ENCODE data around the gene DGCR2. TPM values are rescaled to one million over a fixed set of nuclear protein-coding genes. Genes with fewer than 3 reads are reported as not detected.
"Not testable (repeated sequence)": the region's sequence is repeated elsewhere in the genome, so short reads cannot be mapped to it uniquely, and the experiment has no call there.

Gene DGCR2
- total RNA-seq, 6 experiments from 2014 or later, result 19.8 to 31.7 (median 24.7) TPM

DNA sequence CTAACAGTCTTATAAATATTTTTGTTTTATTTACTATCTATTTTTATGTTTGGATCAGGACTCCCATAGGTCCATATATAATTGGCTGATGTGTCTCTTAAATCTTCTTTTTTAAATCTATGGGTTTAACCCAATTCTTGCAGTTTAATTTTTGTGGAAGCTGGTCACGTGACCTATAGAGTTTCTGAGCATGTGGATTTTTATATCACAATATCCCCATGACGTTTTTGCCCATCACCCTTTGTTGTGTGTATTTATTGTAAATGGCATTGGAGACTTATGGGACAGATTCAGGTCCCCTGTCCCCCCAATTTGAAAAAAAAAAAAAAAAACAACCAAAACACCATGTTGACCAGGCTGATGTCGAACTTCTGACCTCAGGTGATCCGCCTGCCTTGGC is 107.3 kb downstream of the DGCR2 start:
- Histone ChIP-seq H3K4me3 (no peak overlapping the region), H3K27ac (no peak overlapping the region), H3K9me3 (no peaks in the 10 kb centered on the region), H3K4me1 (peaks cover 0 to 7% (median 4%) of the 10 kb centered on the region in 4 donors), H3K27me3 (no peaks in the 10 kb centered on the region), H3K36me3 (no peaks in the 10 kb centered on the region)
- WGBS (ENCODE audit: insufficient coverage, low coverage, low lambda C conversion rate, missing lambda C conversion rate), result 65% methylated on average over 4 of the region's 4 CpGs
- ATAC-seq, result no peak
- intact Hi-C loops (cut with DNase I), result no loop called here
- DNase-seq, result no peak
- TF ChIP-seq POLR2A (IDR thresholded peaks at IDR 0.05), result no peak
- no peak for TF ChIP-seq CTCF (IDR thresholded peaks at IDR 0.05)

- intact Hi-C loops (cut with DNase I); H3K4me1 ChIP-seq; H3K27me3 ChIP-seq; DNase-seq; ATAC-seq; H3K27ac ChIP-seq; H3K4me3 ChIP-seq; H3K9me3 ChIP-seq; H3K36me3 ChIP-seq: not testable (repeated sequence)
- WGBS (ENCODE audit: insufficient coverage, low coverage, low lambda C conversion rate, missing lambda C conversion rate), result 78% methylated on average over 11 of the region's 11 CpGs
Measured at GRCh38 chr22:19013881-19014598, 108.2 kb downstream of the DGCR2 start.

GRCh38 chr22:19013411-19013810 is 108.8 kb downstream of the DGCR2 start:
- H3K9me3 ChIP-seq; H3K27me3 ChIP-seq; H3K36me3 ChIP-seq; DNase-seq; H3K4me1 ChIP-seq; ATAC-seq; intact Hi-C loops (cut with DNase I); H3K27ac ChIP-seq; H3K4me3 ChIP-seq: not testable (repeated sequence)
- 98% methylated on average over 7 of the region's 7 CpGs for WGBS (ENCODE audit: insufficient coverage, low coverage, low lambda C conversion rate, missing lambda C conversion rate)

GRCh38 chr22:19012308-19012986 is 109.8 kb downstream of the DGCR2 start:
- no peaks in the 10 kb centered on the region for H3K36me3 ChIP-seq
- no peak for TF ChIP-seq CTCF (IDR thresholded peaks at IDR 0.05)
- ATAC-seq, result peak; percentile 84 to 92 (median 90)

DNA sequence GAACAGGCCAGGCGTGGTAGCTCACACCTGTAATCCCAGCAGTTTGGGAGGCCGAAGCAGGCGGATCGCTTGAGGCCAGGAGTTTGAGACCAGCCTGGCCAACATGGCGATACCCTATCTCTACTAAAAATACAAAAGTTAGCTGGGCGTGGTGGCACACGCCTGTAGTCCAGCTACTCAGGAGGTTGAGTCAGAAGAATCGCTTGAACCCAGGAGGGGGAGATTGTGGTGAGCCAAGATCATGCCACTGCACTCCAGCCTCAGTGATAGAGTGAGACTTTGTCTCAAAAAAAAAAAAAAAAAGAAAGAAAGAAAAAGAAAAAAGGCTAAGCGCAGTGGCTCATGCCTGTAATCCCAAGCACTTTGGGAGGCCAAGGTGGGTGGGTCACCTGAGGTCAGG is 110.6 kb downstream of the DGCR2 start:
- WGBS (ENCODE audit: insufficient coverage, low coverage, low lambda C conversion rate, missing lambda C conversion rate), result 92% methylated on average over 5 of the region's 9 CpGs
- H3K4me1 ChIP-seq; ATAC-seq; DNase-seq; intact Hi-C loops (cut with DNase I); H3K9me3 ChIP-seq; H3K27ac ChIP-seq; H3K4me3 ChIP-seq; H3K36me3 ChIP-seq; H3K27me3 ChIP-seq: not testable (repeated sequence)

More at GRCh38 chr22:19012308-19012986, 109.8 kb downstream of the DGCR2 start:
- intact Hi-C loops (cut with DNase I), result no loop called here
- Histone ChIP-seq H3K9me3 (no peaks in the 10 kb centered on the region), H3K4me1 (peaks cover 0 to 7% (median 4%) of the 10 kb centered on the region in 4 donors), H3K27ac (peak overlapping the region in 2 of 3 donors; percentile 2 to 20), H3K4me3 (no peak overlapping the region), H3K27me3 (no peaks in the 10 kb centered on the region)
- WGBS (ENCODE audit: insufficient coverage, low coverage, low lambda C conversion rate, missing lambda C conversion rate), result 22% methylated on average over 5 of the region's 5 CpGs
- no peak for DNase-seq

DNA sequence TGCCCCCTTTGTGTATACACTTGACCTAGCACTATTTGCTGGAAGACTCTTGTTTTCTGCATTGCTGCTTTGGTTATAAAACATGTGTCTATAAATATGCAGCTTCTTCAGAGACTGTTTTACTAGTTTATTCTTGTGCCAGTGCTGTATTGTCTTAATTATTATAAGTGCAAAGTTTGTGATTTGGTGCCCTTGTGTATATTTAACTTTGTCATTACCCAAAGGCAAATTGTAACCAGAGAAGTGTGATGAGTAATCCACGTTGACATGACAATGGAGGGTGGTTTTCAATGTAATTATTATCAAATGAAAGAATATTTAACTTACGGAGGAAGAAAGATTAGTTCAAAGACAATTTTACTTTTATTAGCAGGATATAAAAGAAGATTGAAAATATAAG is 111.1 kb downstream of the DGCR2 start:
- H3K4me3 ChIP-seq, result no peak overlapping the region
- peaks cover 0 to 7% (median 4%) of the 10 kb centered on the region in 4 donors for H3K4me1 ChIP-seq
- H3K27me3 ChIP-seq, result no peaks in the 10 kb centered on the region
- H3K9me3 ChIP-seq, result no peaks in the 10 kb centered on the region
- no peak overlapping the region for H3K27ac ChIP-seq
- intact Hi-C loops (cut with DNase I), result no loop called here
- TF ChIP-seq POLR2A (IDR thresholded peaks at IDR 0.05), result no peak
- no peak for TF ChIP-seq CTCF (IDR thresholded peaks at IDR 0.05)
- DNase-seq (no peak), ATAC-seq (no peak)
- no peaks in the 10 kb centered on the region for H3K36me3 ChIP-seq
- 39% methylated on average over 2 of the region's 2 CpGs for WGBS (ENCODE audit: insufficient coverage, low coverage, low lambda C conversion rate, missing lambda C conversion rate)
